ENCODE results near the gene ANKDD1B. TPM values are rescaled to one million over a fixed set of nuclear protein-coding genes. Genes with fewer than 3 reads are reported as not detected.

The ANKDD1B gene
- total and polyA plus RNA-seq, 9 of the 15 experiments (the other 6 are each of a cell fraction or from before 2014, with no cell fraction given) = 0.04 to 0.29 (median 0.18) TPM; not detected in 1

DNA sequence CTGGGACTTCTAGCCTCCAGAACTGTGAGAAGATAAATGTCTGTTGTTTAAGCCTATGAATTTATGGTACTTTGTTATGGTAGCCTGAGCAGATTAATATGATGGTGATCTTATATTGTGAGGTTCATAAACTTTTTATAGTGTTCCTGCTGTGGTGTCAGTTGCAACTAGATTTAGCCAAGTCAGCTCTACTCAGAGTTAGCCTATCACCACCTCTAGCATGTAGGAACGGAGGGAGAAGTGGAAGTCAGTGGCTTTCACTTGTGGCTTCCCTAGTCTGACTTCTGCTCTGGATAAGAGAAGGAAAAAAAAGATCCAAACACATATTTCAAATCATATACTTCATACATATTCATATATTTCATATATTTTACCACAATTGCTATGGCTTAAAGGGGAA is 99.4 kb downstream of the ANKDD1B start (continued):
- TF ChIP-seq, protein P1, sequence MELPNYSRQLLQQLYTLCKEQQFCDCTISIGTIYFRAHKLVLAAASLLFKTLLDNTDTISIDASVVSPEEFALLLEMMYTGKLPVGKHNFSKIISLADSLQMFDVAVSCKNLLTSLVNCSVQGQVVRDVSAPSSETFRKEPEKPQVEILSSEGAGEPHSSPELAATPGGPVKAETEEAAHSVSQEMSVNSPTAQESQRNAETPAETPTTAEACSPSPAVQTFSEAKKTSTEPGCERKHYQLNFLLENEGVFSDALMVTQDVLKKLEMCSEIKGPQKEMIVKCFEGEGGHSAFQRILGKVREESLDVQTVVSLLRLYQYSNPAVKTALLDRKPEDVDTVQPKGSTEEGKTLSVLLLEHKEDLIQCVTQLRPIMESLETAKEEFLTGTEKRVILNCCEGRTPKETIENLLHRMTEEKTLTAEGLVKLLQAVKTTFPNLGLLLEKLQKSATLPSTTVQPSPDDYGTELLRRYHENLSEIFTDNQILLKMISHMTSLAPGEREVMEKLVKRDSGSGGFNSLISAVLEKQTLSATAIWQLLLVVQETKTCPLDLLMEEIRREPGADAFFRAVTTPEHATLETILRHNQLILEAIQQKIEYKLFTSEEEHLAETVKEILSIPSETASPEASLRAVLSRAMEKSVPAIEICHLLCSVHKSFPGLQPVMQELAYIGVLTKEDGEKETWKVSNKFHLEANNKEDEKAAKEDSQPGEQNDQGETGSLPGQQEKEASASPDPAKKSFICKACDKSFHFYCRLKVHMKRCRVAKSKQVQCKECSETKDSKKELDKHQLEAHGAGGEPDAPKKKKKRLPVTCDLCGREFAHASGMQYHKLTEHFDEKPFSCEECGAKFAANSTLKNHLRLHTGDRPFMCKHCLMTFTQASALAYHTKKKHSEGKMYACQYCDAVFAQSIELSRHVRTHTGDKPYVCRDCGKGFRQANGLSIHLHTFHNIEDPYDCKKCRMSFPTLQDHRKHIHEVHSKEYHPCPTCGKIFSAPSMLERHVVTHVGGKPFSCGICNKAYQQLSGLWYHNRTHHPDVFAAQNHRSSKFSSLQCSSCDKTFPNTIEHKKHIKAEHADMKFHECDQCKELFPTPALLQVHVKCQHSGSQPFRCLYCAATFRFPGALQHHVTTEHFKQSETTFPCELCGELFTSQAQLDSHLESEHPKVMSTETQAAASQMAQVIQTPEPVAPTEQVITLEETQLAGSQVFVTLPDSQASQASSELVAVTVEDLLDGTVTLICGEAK (IDR thresholded peaks at IDR 0.05) = no peak
- TF ChIP-seq, protein P1 (CRISPR knock-in tag; IDR thresholded peaks at IDR 0.05) = no peak
- TF ChIP-seq DPF2 (IDR thresholded peaks at IDR 0.05) = no peak
- TF ChIP-seq C11orf30 (IDR thresholded peaks at IDR 0.05; ENCODE audit: low read depth) = peak; percentile 73; the same call in 1 of the 2 replicates
- TF ChIP-seq MAFG (tag; conservative IDR thresholded peaks at IDR 0.05) = peak; percentile 70
- TF ChIP-seq KLF1 (tag; IDR thresholded peaks at IDR 0.05) = no peak
- TF ChIP-seq MAFF (IDR thresholded peaks at IDR 0.05; ENCODE audit: low read length) = peak; percentile 20; the same call in 1 of the 2 replicates
- TF ChIP-seq ZNF347 (CRISPR knock-in tag; IDR thresholded peaks at IDR 0.05; ENCODE audit: low read depth) = no peak
- no peak for TF ChIP-seq PRMT5 (CRISPR knock-in tag; IDR thresholded peaks at IDR 0.05)

Data from K562 (cell line).